OCI-M2 (cell line): ENCODE data around the gene SEM1.
"Not testable (repeated sequence)": the region's sequence is repeated elsewhere in the genome, so short reads cannot be mapped to it uniquely, and the experiment has no call there.

Source experiments
- DNase-seq: peaks from one replicate; lab custom pipeline; 2025; ENCODE audit not compliant: unreplicated experiment; lab: John Stamatoyannopoulos, UW

The SEM1 gene

DNA sequence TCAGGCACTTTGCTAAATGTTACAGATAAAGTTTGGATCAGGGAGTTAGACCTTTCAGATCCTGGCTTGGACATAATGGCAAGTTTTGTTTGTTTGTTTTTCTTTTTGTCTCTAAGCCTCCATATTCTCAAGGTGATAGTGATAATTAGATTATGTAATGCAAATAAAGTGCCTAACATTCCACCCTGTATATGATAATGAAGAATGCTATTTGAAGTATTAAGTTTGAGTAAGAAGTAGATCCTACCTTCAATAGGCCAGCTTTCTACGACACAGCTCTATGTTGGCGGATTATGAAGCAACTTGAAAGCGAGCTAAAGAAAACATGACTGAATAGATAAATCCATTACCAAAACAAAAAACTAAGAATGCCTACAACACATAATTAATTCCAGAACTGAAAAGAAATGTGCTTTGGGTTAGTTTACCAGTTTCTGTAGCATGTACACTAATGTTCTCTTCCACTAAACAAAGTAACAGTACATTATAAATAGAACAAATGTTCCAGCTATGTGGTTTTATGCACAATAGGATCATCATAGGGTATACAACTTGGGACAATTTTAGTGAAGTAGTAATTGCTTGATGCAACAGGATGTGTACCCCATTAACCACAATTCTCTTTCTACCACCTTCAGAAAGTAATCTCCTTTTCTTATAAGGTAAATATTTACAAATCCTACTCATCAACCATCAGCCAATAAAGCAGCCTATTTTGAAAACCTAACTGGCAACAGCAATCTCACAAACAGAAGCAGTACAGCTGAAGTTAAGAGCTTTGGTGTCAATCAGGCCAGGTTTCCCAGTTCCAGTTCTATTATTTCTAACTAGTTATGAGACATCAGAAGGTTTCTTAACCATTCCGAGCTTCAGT, 1.5 kb downstream of the SEM1 start:
- DNase-seq = no peak

DNA sequence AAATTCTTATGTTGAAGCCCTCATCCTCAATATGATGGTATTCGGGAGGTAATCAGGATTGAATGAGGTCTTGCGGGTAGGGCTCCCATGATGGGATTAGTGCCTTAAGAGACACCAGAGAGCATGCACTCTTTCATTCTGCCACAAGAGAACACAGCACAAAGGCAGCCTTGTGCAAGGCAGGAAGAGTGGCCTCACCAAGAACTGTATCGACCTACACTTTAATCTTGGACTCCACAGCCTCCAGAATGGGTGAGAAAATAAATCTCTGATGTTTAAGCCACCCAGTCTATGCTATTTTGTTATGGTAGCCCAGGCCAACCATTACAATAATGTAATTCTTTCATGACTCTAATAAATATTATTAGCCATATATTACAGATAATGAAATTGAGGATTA, 8.4 kb downstream of the SEM1 start:
- DNase-seq = no peak

DNA sequence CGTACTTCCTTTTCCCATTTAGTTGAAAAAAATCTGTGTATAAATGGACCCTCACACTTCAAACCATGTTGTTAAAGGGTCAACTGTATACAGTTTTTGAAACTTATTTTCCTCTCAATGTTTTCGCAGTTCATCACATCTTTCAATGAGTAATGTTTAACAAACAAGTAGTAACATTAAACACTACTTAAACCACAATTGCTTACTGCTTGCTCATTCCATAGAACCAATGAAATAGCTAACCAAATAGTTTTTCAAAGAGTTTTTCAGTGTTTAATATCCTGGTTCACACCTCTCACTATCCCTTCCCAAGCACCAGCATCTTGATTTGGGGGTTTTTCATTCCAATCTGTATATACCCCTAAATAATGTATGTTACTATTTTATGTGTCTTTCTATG, 9.1 kb downstream of the SEM1 start:
- no peak for DNase-seq

DNA sequence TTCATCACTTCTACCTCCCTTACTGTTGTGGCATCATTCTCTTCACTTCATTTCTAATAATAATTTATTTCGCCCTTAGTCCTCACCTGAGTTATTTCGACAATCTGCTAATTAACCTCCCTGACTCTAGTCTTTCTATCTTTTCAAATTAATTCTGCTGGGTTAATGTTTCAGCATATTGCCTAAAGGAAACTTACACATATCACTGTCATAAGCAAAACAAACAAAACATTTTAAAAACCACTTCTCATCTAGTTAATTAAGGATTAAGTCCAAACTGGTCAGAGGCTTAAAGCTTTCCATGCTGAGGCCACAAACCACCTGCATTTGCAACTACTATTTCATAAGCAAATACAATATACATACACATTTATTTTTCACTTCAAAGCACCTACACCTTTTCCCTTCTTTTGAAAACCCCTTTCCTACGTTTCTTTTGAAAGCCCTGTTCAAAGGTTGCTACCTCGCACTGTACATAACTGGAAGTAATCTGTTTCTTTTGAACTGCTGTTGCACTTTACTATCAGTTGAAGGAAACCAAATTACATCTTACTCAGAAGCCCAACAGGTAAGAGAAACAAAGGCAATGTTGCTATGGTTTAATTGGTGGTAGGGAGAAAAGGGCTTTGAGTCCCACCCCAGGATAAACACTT, 10.3 kb downstream of the SEM1 start:
- DNase-seq = no peak

DNA sequence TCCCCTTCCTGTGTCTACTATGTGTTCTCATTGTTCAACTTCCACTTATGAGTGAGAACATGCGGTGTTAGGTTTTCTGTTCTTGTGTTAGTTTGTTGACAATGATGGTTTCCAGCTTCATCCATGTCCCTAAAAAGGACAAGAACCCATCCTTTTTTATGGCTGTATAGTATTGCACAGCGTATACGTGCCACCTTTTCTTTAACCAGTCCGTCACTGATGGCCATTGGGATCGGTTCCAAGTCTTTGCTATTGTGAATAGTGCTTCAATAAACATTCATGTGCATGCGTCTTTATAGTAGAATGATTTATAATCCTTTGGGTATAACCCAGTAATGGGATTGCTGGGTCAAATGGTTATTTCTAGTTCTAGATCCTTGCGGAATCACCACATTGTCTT, 11.2 kb downstream of the SEM1 start:
- DNase-seq = not testable (repeated sequence)

DNA sequence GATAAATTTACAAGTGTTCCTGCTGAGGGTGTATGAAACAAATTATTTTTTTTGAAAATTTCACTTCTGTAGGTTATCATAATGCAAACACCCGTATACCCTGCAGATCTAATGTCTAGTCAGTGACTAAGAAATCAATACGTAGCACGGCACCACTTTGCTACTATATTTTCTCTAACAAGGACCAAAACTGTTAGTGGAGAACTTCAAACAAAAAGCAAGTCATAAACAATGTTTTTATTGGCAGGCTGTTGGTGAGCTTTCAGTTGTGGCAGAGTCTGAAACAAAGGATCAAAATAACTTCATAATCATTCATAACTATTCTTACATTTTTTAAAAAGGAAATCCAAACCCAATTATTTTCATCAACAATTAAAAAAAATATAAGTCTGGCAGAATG, 11.8 kb downstream of the SEM1 start:
- DNase-seq = no peak

DNA sequence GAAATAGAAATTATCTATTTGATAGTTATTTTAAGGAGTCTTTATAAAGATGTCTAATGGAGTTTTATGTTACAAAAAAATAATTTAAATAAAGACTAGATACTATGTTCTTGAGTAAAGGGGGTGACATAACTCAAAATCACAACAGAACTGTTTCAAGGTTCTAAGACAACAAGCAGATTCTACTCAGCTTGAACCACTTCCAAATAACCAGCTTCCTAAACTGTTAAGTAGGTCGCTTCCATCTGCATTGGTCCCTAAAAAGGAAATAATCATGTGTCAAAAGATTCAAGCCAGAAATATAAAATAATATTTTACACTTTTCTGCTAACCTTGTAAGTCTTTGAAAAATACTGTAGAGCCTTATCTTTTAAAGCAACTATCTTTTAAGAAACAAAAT, 14.1 kb downstream of the SEM1 start:
- DNase-seq = no peak

DNA sequence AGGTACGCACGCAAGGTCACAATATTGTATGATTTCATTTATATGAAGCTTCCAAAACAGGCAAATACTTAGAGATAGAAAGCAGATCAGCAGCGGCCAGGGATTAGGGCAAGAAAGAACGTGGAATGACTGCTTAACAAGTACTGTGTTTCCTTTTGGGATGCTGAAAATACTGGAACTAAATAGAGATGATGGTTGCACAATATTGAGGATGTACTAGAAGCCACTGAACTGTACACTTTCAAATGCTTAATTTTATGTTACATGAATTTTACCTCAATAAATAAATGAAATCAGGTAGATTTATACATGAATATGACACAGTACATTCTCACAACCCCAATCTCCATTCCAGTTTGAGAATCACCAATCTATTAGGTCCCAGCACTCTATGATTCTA, 15.6 kb downstream of the SEM1 start:
- DNase-seq = no peak

DNA sequence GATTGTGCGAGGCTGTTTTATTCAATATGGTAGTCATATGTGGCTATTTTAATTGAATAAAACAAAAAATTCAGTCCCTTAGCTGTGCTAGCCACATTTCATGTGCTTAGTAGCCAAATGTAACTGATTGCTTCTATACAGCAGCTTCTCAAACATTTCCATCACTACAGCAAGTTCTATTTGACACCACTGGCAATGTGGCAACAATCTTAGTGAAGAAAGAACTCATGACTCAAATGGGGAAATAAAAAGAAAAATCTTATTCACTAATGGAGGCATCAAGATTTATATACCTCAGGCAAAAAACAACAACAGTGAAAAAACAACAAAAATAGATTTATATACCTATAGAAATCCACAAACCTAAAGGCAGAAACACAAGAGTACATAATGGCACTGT, 17.9 kb downstream of the SEM1 start:
- no peak for DNase-seq

DNA sequence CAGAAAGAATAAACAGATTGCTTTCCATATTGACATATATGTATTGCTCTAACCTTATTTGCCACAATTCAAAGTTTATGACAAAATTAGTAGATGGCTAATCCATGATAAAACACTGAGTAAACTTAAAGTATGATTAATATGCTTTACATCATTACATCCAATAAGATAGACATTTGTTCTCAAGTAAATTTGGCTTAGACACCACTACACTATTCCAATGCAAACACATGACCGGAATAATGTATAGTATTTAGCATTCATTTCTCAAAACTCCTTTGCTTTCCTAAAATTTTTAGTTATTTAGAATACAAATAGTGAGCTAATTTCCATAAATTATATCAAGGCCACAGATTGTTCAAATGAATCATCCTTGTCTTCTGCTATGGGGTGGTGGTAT, 20.2 kb downstream of the SEM1 start:
- no peak for DNase-seq

DNA sequence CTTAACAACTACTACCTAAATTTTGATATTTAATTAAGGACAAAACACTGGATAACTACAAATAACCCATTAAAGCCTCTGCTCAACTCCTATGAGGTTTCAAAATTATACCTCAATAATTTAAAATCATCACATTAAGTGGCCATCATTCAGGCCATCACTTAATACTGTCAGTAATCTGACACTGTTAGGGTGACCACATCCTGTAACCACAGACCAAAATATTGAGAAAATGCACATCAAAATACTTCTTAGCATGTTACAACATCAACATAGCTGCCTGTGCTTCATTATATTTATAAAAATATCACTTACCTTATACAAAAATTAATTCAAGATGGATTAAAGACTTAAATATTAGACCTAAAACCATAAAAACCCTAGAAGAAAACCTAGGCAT, 23.3 kb downstream of the SEM1 start:
- DNase-seq = no peak

DNA sequence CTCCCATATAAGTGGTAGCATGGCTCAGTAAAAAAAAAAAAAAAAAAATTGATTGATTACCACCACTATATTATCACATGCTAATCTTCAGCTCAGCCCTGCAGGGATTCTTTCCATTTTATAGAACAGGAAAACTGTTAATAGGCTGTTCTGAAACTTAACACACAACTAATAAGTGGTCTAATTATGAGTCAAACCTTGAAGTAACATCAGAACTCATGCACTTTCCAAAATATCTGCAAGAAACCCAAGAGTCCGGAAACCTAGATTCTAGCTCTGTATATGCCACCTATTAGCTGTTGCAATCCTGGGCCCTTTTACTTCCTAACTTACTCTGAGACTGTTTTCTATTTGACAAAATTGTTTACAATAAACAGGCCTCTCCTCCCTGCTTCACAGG, 23.9 kb downstream of the SEM1 start:
- DNase-seq = no peak

DNA sequence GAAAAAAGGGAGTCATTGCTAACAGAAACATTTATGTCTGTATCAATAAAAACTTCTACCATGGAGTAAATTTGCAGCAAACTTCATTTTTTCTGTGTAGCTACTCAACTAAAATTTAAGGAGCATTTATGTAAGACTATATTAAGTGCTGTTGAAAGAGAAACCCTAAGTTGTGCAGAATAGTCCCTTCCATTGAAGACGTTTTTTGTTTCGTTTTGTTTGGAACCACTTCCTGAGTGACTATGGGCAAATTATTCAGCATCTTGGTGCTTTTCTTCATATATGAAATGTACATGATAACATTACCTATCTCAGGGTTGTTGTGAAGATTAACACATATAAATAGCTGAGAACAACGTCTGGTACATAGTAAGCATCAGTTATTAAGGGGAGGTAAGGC, 24.3 kb downstream of the SEM1 start:
- no peak for DNase-seq

DNA sequence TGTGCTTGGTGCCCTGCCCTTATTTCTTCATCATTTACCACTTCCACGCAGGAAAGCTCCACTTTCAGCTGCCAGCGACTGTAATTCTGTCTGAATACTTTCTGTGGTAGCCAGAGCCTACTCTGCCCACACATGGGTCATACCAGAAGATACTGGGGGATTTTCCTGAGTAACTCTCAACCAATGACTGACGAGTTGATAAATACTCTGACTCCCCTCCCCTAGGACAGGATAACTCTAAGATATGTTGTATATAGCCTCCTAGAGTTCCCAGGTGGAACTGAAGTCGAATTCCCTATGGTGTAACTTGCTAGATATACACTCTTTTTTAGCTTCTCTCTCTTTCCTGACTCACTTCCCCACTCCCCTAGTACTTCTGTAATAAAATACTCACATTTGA, 29.8 kb downstream of the SEM1 start:
- no peak for DNase-seq

DNA sequence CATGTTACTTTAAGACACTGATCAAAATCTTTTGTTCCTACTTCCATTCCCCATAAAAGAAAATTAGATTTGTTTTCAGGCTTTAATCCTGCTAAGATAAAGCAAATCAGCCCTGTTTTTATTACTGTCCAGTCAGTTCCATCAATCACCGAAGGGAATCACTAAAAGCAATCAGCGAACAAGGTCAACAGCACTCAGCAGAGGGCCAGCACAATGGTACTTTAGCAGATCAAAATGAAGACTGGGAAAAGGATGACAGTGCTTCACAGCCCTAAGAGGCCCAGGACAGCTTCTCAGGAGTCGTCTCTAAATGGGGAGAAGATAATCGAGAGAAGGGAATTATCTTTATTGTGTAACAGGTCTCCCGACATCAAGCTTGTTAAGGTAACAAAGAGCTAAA, 32.7 kb downstream of the SEM1 start:
- DNase-seq = no peak

DNA sequence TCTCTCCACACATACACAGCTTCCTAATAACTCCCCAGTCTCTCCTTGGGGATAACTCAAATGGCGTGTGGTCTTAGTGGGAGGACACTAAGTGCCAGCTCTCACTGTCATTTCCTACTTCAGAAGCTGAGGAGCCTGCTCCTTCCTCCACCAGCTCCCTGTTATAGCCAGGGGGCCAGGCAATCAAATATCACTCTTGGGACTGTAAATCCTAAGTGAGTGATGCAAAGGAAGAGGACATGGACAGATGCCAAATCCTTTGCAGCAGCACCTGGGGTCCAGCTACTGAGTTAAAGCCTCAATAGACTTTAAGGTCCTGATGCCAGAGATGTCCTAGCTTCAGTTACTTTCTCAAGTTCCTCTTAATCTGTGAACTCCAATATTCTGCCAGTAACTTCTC, 34.1 kb downstream of the SEM1 start:
- no peak for DNase-seq

DNA sequence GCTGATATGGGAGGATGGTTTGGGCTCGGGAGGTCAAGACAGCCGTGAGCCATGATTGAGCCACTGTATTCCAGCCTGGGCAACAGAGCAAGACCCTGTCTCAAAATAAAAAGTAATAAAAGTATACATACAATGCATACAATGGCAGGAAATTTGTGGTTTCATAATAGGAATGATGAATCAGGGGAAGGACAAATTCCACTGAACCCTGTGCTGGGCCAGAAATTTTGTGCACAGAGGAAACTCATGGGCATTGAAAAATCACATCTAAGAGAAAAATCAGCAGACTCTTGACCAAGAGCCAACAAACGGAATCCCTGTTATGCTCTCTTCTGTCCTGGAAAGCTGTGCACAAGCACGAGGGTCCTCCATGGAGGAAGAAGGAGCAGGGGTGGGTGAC, 35.1 kb downstream of the SEM1 start:
- no peak for DNase-seq

DNA sequence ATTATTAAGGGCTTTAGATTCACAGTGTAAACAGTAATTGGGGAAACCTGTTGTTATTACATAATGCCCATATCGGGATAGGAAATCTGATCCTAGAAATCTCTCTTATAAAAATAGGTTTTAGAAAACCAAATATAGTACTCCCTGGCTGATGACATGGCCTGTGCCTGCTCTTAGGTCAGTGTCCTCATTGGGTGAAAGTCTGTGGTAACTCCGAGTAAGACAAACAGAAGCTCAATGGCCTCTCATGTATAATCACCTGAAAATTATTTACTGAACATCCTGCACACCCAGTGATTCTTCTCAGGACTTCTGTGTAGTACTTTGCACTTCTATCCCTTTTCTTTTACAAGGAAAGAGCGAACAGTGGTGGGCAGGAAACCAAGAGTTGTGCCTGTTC, 37.8 kb downstream of the SEM1 start:
- no peak for DNase-seq

DNA sequence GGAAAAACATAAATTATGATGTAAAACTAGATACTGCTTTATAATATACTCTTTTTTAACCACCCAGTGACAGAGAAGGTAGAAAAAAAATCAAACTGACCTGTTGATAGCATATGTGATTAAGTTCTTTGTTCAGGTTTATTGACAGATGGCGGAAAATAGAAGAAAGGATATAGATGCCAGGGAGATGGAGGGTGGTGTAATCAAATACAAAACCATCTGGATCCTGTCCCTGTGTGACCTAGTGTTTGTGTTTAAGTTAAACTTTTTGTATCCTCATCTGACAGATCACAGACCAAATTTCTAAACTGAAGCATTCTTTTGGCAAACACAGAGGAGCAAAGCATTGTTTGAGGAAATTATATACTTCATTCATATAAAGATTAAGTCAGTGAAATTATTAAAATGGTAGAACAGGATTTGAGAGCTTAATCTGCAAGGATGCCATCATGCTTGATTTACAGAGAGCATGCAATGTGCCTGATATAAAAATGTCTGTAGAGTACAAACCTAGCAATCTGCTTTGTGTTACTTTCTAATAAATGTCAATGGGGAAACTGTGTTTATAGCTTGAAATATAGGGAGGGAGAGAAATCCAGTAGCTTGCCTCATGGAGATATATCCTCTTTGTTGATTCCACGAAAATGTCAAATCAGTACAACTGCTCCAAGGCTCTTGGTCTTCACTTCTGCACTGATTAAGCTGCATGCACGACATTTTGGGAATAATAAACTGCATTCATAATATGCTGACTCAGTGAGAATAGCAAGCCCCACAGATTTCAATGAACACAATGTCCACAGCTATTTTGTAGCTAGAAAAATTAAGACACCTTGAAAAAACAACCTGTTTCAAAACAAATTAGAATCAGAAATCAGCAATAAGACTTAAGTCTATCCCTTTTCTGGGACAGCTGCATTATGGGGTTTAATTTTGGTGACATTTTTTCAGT, 39.0 kb downstream of the SEM1 start:
- no peak for DNase-seq

DNA sequence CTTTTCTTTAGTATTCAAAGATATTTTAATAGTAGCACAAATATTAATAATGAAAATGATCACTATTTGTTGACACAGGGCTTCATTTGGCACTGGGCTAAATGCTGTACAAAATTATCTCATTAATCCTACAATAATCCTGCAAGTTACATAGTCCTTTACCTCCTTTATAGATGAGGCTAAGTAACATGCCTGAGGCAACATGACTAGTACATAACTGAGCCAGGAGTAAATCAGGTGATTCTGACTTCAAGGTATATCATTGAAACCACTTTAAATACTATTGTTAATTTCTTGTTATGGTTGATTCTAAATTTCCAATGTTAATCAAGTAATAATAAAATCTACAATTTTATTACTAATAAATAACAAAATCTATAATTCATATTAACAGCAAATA, 39.8 kb downstream of the SEM1 start:
- no peak for DNase-seq

DNA sequence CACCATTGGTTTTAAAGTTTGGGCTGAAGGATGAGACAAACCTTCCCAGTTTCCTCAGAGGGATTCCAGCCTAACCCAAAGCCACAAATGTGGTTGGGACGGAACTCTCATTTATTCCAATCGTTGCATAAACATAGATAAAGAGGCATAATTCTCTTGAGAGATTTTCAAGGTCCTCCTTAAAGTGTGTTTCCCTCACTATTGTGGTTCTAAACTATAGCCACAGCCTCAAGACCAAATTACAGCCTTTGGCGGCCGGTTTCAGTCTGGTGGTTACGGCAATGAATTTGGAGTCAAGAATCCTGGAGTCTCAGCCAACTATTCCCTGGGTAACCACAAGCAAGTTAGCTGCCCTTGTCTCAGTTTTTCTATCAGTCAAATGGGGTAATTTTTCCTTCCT, 42.6 kb downstream of the SEM1 start:
- no peak for DNase-seq

DNA sequence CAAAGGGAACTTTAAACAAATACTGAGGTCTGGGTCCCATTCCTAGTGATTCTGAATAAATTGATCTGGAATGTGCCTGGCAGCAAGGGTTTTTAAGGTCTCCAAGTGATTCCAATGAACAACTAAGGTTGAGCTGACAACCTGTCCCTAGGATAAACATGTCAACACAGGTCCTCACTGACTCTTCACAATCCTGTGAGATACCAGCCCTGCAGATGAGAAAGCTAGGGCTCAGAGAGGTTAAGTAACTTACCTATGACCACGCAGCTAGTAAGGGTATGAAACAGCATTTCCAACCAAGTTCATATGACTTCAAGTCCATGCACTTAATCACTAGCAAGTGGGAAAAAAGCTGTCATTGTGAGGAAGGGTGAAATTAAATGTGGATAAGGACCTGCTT, 44.0 kb downstream of the SEM1 start:
- DNase-seq = no peak
